IPS-18a (cell line): ENCODE results near the gene HTRA2.
A peak's percentile ranks its signal among the peaks of the same experiment; 100 is the strongest.

ENCODE experiments used
- H3K27ac ChIP-seq: one replicate; pipeline ENCODE4 v1.5.1; 2013; ENCODE audit warnings: low read length
- H3K27me3 ChIP-seq: one replicate; pipeline ENCODE4 v1.6.1; 2013; ENCODE audit warnings: mild to moderate bottlenecking, low read length; ENCODE audit not compliant: control insufficient read depth, insufficient read depth
- H3K36me3 ChIP-seq: one replicate; pipeline ENCODE4 v1.6.1; 2013; ENCODE audit warnings: low read depth, low read length; ENCODE audit not compliant: control insufficient read depth
- H3K4me1 ChIP-seq: one replicate; pipeline ENCODE4 v1.6.1; 2013; ENCODE audit warnings: low read depth, low read length; ENCODE audit not compliant: control insufficient read depth
- H3K4me3 ChIP-seq: one replicate; pipeline ENCODE4 v1.5.1; 2013; ENCODE audit warnings: low read length
- H3K9ac ChIP-seq: one replicate; pipeline ENCODE4 v1.6.1; 2013; ENCODE audit warnings: mild to moderate bottlenecking, low read length, moderate library complexity
- H3K9me3 ChIP-seq: one replicate; pipeline ENCODE4 v1.6.1; 2013; ENCODE audit warnings: low read depth, low read length; ENCODE audit not compliant: control insufficient read depth

The HTRA2 gene

GRCh38 chr2:74493546-74493945 is 36.2 kb upstream of the HTRA2 start:
- Histone ChIP-seq H3K36me3 (peaks cover 36% of the 10 kb centered on the region), H3K9ac (no peak overlapping the region), H3K27ac (no peak overlapping the region), H3K4me3 (no peak overlapping the region), H3K27me3 (peaks cover 37% of the 10 kb centered on the region), H3K4me1 (peaks cover 3% of the 10 kb centered on the region), H3K9me3 (no peaks in the 10 kb centered on the region)

GRCh38 chr2:74495440-74495839 is 34.3 kb upstream of the HTRA2 start:
- Histone ChIP-seq H3K9me3 (no peaks in the 10 kb centered on the region), H3K36me3 (peaks cover 34% of the 10 kb centered on the region), H3K4me1 (peaks cover 15% of the 10 kb centered on the region), H3K27ac (no peak overlapping the region), H3K4me3 (no peak overlapping the region), H3K9ac (no peak overlapping the region), H3K27me3 (peaks cover 56% of the 10 kb centered on the region)

GRCh38 chr2:74496997-74497776 is 32.5 kb upstream of the HTRA2 start:
- Histone ChIP-seq H3K36me3 (peaks cover 17% of the 10 kb centered on the region), H3K4me3 (peak overlapping the region; percentile 55), H3K27me3 (peaks cover 74% of the 10 kb centered on the region), H3K9me3 (no peaks in the 10 kb centered on the region), H3K9ac (no peak overlapping the region), H3K4me1 (peaks cover 31% of the 10 kb centered on the region), H3K27ac (no peak overlapping the region)

GRCh38 chr2:74497777-74498499 is 31.8 kb upstream of the HTRA2 start:
- Histone ChIP-seq H3K4me1 (peaks cover 33% of the 10 kb centered on the region), H3K9ac (no peak overlapping the region)

GRCh38 chr2:74498500-74499266 is 31.1 kb upstream of the HTRA2 start:
- H3K27ac ChIP-seq = no peak overlapping the region
- H3K9ac ChIP-seq = no peak overlapping the region
- H3K4me1 ChIP-seq = peaks cover 33% of the 10 kb centered on the region
- peaks cover 89% of the 10 kb centered on the region for H3K27me3 ChIP-seq
- H3K4me3 ChIP-seq = peak overlapping the region; percentile 55
- no peaks in the 10 kb centered on the region for H3K9me3 ChIP-seq
- peaks cover 2% of the 10 kb centered on the region for H3K36me3 ChIP-seq

More at GRCh38 chr2:74497777-74498499, 31.8 kb upstream of the HTRA2 start:
- peaks cover 9% of the 10 kb centered on the region for H3K36me3 ChIP-seq
- H3K27me3 ChIP-seq = peaks cover 81% of the 10 kb centered on the region
- H3K9me3 ChIP-seq = no peaks in the 10 kb centered on the region
- no peak overlapping the region for H3K27ac ChIP-seq
- H3K4me3 ChIP-seq = peak overlapping the region; percentile 55

GRCh38 chr2:74499267-74499939 is 30.3 kb upstream of the HTRA2 start, which contains the start of gene LBX2:
LBX2 (minus strand) TSS chr2:74499603; CDS start chr2:74499537, 66 bp downstream.
- peaks cover 37% of the 10 kb centered on the region for H3K4me1 ChIP-seq
- no peaks in the 10 kb centered on the region for H3K36me3 ChIP-seq
- no peak within 1 kb of the TSS for H3K27ac ChIP-seq
- H3K9ac ChIP-seq = no peak within 1 kb of the TSS
- peak within 1 kb of the TSS; percentile 55 for H3K4me3 ChIP-seq
- H3K9me3 ChIP-seq = no peaks in the 10 kb centered on the region
- H3K27me3 ChIP-seq = peaks cover 96% of the 10 kb centered on the region

GRCh38 chr2:74499940-74500577 is 29.7 kb upstream of the HTRA2 start:
- peaks cover 37% of the 10 kb centered on the region for H3K4me1 ChIP-seq
- H3K9me3 ChIP-seq = no peaks in the 10 kb centered on the region
- no peak overlapping the region for H3K27ac ChIP-seq
- H3K36me3 ChIP-seq = peaks cover under 1% of the 10 kb centered on the region
- peak overlapping the region; percentile 55 for H3K4me3 ChIP-seq
- no peak overlapping the region for H3K9ac ChIP-seq
- H3K27me3 ChIP-seq = peaks cover 100% of the 10 kb centered on the region

- no peak overlapping the region for H3K9ac ChIP-seq
Observed at GRCh38 chr2:74500578-74500946, 29.2 kb upstream of the HTRA2 start.

GRCh38 chr2:74501335-74502071 is 28.2 kb upstream of the HTRA2 start:
- no peak overlapping the region for H3K9ac ChIP-seq

More at GRCh38 chr2:74500578-74500946, 29.2 kb upstream of the HTRA2 start:
- H3K27ac ChIP-seq = no peak overlapping the region
- peaks cover 100% of the 10 kb centered on the region for H3K27me3 ChIP-seq
- no peaks in the 10 kb centered on the region for H3K9me3 ChIP-seq
- H3K36me3 ChIP-seq = peaks cover 6% of the 10 kb centered on the region
- H3K4me3 ChIP-seq = no peak overlapping the region
- H3K4me1 ChIP-seq = peaks cover 37% of the 10 kb centered on the region

GRCh38 chr2:74502147-74502719 is 27.5 kb upstream of the HTRA2 start:
- H3K27ac ChIP-seq = no peak overlapping the region
- no peak overlapping the region for H3K9ac ChIP-seq
- H3K4me3 ChIP-seq = peak overlapping the region; percentile 52
- peaks cover 42% of the 10 kb centered on the region for H3K4me1 ChIP-seq
- H3K36me3 ChIP-seq = peaks cover 10% of the 10 kb centered on the region
- H3K9me3 ChIP-seq = no peaks in the 10 kb centered on the region
- H3K27me3 ChIP-seq = peaks cover 96% of the 10 kb centered on the region

More at GRCh38 chr2:74501335-74502071, 28.2 kb upstream of the HTRA2 start:
- Histone ChIP-seq H3K27me3 (peaks cover 100% of the 10 kb centered on the region), H3K4me1 (peaks cover 37% of the 10 kb centered on the region), H3K36me3 (peaks cover 10% of the 10 kb centered on the region), H3K4me3 (peak overlapping the region; percentile 52), H3K27ac (no peak overlapping the region), H3K9me3 (no peaks in the 10 kb centered on the region)
